HG02943 (cell line): ENCODE results near the gene CMTM8.

Experiments used
- ATAC-seq: cut with Tn5 transposase; IDR thresholded peaks from one replicate; pipeline ENCODE4 v1.9.1; 2021; ENCODE audit warnings: mild to moderate bottlenecking, low read depth, moderate library complexity; ENCODE audit not compliant: unreplicated experiment

CMTM8 gene

DNA sequence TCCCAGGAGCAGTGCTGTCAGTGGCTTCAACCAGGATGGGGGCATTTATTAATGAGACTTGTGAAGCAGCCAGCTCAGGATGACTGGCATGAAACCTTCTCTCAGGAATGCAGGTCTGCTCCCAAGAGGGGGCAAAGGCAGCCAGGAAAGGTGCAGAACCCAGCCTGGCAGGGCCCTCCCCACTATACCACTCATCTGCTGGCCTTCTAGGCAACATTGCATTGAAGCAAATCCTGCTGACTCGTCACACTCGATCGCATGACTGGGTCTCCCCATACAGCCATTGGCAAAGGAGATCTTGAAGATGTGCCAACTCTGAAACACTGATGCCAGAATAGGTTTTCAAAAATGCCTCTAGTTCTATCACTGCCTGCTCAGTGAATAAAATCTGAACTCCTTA lies 87.4 kb downstream of the CMTM8 start:
- no peak for ATAC-seq

DNA sequence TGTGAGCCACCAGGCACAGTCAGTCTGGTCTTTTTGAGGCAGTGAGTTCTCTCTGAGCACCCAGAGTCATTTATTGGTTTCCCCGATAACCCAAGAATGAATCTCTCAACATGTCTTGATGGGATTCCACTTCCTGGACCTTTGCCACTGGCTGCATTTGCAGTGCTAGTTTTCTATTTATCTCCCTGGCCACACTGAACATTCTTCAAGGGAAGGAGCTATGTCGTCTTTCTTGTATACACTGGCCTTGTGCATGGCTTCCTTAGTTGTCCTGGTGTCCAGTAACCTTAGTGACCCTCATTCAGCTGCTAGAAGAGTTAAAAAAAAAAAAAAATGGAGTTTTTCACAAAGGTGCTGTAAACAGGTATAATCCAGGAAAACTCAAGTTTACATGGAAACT lies 88.3 kb downstream of the CMTM8 start:
- ATAC-seq = no peak

DNA sequence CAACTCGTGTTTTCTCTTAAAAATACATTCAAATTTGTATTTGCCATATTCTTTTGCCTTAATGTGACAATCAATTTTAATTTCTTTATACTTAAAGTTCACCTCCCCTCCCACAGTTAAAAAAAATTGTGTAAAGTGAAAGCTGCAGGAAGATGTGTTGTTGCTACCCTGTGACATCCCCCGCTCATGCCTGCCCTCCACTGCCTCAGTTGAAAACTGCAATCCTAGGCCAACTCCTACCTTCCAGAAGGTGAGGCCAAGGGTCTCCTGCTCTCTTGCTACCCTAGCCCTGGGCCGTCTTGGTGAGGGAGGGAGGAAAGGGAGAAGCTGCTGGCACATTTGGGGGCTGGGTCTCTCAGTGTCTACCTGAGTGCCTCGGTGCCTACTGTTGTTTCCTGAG lies 96.2 kb downstream of the CMTM8 start:
- no peak for ATAC-seq

DNA sequence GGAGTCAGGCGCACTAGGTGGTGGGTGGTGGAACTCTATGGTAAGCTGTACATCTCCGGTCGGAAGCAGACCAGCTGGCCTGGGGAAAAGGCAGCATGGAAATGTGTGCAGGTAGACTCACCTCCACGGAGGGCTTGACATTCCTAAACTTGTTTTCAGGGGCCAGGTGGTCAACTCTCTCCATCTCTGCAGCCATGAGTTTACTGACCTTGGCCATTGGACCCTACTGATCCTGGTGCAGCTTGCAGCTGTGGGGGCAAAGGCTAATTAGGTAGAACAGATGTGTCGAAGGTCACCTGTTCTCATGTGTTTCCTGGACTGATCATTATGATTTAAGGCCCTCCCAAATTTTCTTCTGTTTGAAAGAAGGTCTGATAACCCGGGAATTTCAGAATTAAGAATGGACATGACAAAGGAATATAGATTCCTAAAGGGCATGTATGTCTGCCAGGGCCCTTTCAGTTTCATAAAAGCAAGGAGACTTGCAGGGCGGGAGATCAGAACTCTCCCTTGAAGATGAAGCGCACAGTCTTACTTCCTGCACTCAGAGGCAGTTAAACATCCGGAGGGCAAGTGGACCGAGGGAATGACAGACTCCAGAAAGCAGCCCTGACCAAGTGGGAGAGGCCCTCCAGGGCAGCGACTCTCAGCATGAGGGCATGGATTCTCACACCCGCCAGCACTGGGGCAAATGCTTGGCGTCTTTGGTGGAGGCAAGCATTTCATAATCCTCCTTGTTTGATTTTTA lies 97.1 kb downstream of the CMTM8 start:
- ATAC-seq = no peak

DNA sequence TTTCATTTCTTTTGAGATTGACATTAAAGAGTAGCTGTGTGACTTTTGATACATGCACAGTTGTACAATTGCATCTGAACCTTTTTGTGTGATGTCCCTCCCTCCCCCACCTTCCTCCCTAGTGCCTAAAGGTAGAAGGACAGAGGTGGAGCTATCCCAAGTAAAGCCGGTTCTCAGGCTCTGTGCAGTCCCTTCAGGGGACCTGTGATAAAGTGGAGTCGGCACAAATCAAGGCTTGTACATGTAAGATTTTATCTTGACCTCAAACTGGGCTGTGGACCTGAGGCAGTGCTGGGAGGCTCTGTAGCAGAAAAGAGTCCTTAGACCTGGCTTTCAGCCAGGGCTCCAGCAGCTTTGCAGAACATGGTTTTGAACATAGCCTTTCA lies 97.6 kb downstream of the CMTM8 start:
- no peak for ATAC-seq

DNA sequence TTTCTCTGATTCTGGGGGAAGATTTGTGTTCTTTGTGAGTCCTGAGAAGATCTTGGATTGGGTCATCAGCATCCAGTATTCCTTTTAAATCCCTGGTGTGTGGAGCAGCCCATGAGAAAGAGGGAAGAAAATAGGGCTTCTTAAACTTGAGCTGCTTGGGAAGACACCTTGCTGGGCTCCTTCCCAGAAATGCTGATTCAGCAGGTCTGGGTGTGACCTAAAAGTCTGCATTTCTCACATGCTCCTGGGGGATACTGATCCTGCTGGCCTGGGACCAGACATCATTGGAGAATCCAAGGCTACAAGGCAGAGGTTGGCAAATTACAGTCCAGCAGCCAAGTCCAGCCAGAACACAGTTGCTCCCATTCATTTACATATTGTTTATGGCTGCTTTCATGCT lies 99.0 kb downstream of the CMTM8 start:
- ATAC-seq = no peak

DNA sequence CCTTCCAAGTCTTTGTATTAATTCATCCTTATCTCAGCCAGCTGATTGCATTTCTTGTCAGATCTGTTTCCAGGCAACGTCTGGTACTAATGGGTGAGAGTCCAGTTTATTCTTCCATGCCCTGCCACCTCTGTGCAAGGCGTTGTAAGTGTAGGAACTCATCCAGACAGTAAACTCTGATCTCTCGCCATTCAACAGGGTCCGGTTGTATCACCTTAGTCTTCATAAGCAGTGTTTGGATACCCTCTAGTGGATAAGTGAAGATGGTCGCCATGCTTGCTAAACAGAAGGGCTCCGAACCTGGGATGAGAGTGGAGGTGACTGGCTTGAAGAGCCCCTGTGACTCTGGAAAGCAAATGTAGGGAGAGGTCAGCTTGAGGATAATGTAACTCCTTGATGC lies 101.6 kb downstream of the CMTM8 start:
- ATAC-seq = no peak

DNA sequence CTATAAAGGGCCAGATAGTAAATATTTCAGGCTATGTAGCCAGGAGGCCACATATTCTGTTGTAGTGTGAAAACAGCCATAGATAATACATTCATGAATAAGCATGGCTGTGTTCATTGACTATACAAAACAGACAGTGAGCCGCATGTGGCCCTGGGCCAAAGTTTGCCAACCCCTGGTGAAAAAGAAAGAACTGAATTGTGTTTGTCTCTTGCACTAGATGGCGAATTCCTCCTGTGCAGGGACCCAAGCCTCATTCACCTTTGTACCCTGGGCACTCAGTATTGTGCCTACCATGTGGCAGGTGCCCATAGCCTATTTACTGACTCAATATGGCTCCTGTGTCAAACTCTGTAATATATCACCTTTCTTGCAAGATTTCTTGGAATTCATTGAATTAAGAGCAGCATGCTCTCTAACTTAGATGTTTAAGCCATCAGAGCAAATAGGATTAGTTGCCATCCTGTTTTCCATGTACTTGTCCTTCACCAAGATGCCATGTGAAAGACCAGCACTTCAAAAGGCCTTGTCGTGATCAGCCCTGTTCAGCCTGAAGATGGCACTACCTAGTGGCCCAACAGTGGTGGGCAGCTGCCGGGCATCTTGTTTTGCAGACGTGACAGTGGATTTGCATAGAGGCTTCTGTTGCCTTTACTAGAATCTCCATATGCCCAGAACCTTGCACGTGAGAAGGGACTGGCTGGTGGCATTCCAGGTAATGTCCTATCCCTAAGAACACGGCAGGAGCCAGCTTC lies 102.3 kb downstream of the CMTM8 start:
- ATAC-seq = no peak

DNA sequence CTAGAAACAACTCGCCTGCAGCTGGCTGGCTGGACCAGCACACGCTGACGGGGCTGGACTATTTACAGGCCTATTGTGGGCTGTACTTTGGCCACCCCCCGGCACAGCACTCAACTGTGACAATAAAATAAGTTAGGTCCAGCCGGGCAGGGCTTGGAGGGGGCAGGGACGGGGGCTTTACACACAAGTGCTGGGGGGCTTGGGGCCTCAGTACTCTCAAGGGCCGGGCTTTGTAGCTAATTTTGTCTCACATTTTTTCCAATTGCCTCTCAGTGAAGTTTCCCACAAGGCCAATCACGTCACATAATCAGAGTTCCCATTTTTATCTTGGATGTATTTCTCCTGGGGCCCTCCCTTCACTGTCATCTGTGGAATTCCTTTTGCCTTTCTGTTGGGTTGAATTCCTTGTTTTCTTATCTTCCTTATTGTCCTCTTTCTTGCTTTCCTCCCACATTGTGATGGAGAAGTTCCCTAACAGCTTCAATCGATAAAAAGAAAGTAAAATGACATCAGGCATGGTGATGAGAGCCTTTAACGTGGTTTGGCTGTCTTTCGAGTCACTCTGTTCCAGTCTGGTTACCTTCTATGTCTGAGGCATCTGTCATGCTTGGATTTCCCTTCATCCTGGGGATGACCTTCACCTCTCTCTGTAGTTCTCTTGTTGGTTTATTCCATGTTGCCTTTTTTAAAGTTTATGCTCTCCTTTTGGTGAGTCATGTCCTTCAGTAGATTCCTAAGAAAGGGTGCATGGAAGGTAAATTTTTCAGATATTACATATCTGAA lies 109.1 kb downstream of the CMTM8 start:
- ATAC-seq = no peak

DNA sequence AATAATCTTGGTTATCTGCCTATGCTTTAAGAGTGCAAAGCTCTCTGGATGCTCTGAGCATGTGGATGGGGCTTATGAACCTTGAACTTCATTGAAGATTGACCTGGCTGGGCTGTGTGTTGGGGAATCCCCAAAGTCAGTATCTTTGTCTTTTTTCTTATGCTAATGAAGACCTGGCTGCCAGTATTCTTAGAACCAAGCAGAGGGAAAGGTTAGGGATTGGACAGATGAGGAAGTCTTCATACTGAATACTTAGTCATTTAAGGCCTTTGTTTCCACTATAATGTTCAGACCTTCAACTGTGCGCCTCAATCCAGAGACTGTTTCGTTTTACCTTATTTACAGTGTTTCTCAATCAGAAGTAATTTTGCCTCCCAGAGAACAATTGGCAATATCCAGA lies 110.7 kb downstream of the CMTM8 start:
- no peak for ATAC-seq

DNA sequence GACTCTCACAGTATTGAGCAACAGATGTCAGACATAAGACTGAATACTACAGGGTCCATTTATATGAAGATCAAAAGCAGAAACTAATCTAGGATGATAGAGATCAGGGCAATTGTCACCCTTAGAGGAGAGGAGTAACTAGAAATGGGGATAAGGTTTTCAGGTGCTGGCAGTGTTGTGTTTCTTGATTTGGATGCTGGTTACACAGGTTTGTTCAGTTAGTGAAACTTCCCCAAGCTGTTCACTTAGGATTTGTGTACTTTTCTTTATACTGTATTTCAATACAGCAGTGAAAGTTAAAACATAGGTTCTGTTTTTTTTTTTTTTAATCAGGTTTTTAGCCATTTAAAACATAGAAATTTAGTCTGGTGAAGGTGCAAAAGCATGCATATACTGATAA lies 114.1 kb downstream of the CMTM8 start:
- no peak for ATAC-seq

DNA sequence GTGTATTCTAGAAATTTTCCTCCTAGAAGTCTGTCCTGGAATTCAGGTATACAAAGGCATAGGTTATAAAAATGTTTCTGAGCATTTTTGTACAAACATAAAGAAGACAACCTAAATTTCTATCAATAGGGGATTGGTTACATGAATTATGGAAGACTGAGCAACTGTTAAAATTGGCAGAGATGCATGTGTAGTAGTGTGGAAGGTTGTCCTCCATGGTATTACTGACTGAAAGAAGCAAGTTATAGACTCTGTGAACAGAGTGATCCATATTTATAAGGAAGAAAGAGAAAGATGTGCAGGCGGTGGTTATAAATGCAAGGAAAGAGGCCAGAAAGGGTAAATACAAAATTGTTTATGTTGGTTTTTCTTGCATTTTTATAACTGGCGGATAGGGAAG lies 114.9 kb downstream of the CMTM8 start:
- no peak for ATAC-seq

DNA sequence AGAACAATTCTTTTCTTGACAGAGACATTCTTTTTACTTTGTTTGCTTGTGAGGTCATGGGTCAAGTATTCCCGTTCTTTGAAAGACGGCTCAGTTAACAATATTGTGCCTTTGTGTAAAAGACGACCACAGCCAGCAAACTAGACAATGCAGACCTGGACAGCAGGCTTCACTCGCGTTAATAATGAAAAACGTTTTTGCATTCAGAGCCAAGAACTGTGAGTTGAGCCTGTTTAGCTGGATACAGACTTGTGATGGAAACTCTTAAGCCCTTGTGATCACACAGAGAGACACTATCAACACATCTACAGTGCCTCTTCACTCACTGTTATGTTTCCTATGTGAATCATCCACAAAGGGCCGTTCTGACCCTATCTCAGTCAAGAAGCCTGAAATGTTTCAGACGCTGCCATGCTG lies 115.9 kb downstream of the CMTM8 start:
- ATAC-seq = no peak

DNA sequence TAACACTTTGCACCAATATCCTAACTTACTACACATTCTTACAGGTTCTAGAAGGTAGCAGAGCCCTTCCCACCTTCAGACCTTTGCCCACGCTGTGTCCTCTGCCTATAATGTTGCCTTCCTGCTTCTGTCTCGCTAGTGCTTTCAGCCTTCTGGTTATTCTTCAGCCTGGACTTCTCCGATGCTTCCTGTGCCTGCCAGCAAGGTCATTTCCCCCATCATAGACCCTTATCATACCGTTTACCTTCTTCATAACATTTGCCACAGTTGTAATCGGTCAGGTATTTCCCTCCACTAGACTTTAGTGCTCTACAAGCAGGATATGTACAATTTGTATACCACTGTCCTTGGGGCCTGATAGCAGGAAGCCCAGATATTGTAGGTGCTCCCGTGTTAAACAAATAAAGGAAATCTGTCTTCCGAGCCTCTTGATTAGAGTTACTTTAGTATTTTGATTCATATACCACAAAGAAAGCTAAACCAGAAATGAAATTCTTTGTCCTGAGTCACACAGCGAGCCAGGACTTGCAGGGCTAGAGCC lies 117.3 kb downstream of the CMTM8 start:
- ATAC-seq = no peak

DNA sequence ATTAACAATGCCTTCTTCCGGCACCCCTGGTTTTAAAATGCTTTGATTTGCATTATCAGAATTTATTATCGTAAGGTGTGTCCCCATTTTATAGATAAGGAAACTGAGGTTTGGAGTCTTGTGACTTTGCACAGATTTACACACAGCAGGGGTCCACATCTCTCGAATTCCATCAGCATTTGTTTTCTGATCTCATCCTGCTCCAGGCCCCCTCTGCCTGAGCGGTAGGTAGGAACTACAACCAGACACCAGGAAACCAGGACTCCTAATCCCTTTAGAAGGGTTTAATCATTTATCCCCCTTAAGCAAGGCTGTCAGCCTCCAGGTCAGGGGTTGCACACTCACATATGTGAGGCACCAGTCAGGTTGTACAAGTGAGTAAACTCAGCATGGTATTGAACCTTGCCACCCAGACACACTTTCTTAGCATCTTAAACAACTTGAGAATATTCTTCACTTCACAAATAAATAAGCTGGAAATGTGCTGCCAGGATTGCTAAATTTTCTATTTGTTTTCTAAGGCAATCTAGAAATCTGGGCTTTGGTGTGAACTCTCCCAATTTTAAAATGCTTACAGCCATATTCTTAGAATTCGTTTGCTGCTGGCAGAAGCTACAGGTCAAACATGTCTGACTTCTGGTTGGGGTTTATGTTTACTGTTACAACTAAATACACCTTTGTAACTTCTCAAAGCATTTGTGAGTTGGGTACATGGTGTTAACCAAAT lies 121.4 kb downstream of the CMTM8 start:
- ATAC-seq = no peak

DNA sequence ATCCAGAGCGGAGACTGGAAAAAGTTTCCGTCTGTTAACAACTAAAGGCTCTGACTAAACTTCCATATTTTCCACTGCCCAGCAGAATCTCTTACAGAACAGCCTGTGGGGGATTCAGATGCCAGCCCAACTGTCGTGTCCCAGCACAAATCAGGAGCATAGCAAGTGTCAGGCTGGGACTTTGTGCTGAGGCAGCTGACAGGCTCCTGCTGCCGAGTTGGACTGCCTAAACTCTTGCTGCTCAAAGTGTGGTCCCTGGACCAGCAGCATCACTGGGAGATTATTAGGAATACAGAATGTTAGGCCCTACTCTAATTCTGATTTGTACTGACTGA lies 122.0 kb downstream of the CMTM8 start:
- ATAC-seq = no peak

DNA sequence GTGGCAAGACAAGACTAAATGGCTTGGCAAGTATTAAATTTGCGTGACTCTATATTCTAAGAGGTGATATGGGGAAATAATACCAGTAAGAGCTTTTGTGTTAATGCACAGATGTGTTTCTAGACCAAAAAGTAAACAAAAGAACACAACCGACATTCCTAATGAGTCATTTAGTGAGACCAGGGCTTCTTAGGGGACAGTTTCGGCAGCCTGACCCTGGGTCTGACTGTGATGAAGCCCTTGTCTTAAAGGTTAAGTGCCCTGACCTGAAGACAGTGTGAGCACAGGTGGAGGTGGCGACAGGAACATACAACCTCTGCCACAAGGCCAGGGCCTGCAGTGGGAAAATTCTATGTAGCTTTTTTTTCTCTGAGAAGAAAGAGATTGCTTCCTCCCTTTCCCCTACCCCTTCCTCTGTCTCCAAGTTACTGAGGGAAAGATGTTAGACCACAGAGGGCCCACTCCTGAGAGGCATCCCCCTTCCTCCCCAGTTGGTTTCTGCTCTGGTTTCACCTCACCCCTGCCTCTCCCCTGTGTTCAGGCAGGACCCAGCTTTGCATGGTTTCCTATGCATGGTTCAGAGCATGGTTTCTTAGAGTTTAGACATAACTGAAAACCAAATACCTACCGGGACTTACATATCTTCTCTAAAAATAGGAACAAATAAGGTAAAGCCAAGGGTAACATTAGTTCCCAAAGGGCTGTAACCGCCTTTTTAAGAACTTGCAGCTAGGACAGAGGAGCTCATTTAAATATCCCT lies 128.3 kb downstream of the CMTM8 start:
- ATAC-seq = no peak

DNA sequence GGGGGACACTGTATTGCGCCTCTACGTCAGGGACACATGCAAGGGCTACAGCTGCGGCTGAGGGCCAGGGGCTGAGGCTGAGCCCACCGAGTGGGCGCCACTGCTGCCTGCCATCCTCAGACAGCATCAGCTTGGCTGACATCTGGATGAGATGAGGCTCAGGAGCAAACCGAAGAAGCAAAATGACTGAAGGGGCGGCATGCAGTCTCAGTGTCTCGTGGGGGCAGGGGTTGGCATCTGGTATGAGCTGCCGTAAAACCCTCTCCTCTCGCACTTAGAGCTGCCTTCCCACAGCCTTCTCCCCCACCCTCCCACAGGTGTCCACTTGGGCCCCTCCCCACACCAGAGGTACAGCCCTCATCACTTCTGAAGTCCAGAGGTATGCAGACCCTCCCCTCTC lies 129.0 kb downstream of the CMTM8 start:
- ATAC-seq = no peak

DNA sequence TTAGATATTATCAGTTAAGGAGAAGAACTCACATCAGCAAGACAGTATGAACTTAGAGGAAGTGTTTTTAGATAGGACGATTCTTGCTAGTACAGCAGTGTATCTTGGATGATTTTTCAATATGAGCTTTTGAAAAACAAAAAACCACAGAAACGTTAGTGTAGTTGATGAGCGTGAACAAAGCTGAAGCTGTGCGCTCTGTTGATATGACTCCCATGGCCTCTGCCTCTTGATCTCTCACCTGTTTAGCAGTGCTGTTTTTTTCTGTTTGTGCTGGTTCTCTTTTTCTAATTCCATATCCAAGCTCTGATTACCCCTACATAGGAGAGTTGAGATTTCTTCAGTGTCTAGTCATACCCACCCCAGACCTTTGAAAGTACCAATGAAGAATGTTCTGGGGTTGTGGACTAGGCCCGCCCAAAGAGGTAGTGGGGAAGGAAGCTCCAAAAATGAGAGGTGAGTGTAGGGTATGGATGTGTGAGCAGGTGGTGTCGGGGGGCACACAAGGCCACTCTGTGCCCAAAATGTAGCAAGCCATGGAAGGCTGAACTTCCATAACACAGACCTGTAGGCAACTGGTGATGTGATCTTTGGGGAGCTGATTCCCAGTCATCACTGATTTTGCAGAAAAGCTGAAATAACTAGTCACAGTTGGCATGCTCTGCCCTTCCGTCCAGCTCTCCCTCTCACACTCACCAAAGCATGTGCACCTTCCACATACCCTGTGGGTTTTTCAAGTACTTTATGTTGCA lies 133.2 kb downstream of the CMTM8 start:
- ATAC-seq = no peak

DNA sequence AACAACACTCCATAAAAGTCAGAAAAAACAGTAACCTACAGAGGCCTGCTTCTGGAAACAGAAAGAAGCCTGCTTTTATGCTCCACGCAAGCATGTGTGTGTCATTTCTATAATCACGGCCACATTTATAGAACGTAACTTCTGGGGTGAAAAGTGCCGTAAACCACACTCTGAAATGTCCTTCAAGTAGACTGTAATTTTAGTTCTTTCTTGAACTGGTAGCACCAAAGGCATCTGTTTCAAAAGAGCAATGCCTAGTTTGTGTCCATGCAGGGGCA lies 133.7 kb downstream of the CMTM8 start:
- no peak for ATAC-seq
